NCI-H2029 (cell line): Measurements from ENCODE around the gene ZNF385C.
A peak's percentile ranks its signal among the peaks of the same experiment; 100 is the strongest.
"Not testable (repeated sequence)": the region's sequence is repeated elsewhere in the genome, so short reads cannot be mapped to it uniquely, and the experiment has no call there.

Source experiments
- DNase-seq: peaks from one replicate; lab custom pipeline; 2025; lab: John Stamatoyannopoulos, UW

Gene ZNF385C

GRCh38 chr17:42019509-42020404 lies 78.5 kb downstream of the ZNF385C start, which contains the start of gene NKIRAS2:
Gene NKIRAS2 (plus strand): TSS chr17:42020090. CDS start chr17:42021578, 1,488 bp downstream.
- DNase-seq, result peak; percentile 80

- DNase-seq, result no peak
Observed at GRCh38 chr17:42018988-42019387, 79.3 kb downstream of the ZNF385C start.

- DNase-seq, result no peak
Observed at GRCh38 chr17:42018339-42018738, 79.9 kb downstream of the ZNF385C start.

GRCh38 chr17:42017866-42018200 lies 80.4 kb downstream of the ZNF385C start:
- DNase-seq, result no peak

GRCh38 chr17:42016941-42017865 lies 81.1 kb downstream of the ZNF385C start, which contains the start of gene DNAJC7:
Gene DNAJC7 (minus strand): TSS chr17:42017439. CDS start chr17:42017416, 23 bp downstream.
- DNase-seq, result peak; percentile 86

- no peak for DNase-seq
Observed at GRCh38 chr17:42016411-42016831, 81.9 kb downstream of the ZNF385C start.

- DNase-seq, result not testable (repeated sequence)
Observed at GRCh38 chr17:42013740-42014139, 84.5 kb downstream of the ZNF385C start.

- not testable (repeated sequence) for DNase-seq
Observed at GRCh38 chr17:42012363-42012762, 85.9 kb downstream of the ZNF385C start.

- DNase-seq, result no peak
Observed at GRCh38 chr17:42010898-42011516, 87.3 kb downstream of the ZNF385C start.

- not testable (repeated sequence) for DNase-seq
Observed at GRCh38 chr17:42010266-42010680, 88.0 kb downstream of the ZNF385C start.

- no peak for DNase-seq
Observed at GRCh38 chr17:42009170-42009569, 89.1 kb downstream of the ZNF385C start.

- no peak for DNase-seq
Observed at GRCh38 chr17:42005166-42005565, 93.1 kb downstream of the ZNF385C start.

GRCh38 chr17:42002792-42003301 lies 95.4 kb downstream of the ZNF385C start:
- DNase-seq, result no peak

- no peak for DNase-seq
Observed at GRCh38 chr17:42002175-42002791, 96.0 kb downstream of the ZNF385C start.

GRCh38 chr17:42001729-42002128 lies 96.5 kb downstream of the ZNF385C start:
- DNase-seq, result no peak

GRCh38 chr17:42000413-42001133 lies 97.7 kb downstream of the ZNF385C start:
- no peak for DNase-seq

GRCh38 chr17:41998497-41998896 lies 99.8 kb downstream of the ZNF385C start:
- DNase-seq, result no peak

- no peak for DNase-seq
Observed at GRCh38 chr17:41996855-41997164, 101.5 kb downstream of the ZNF385C start.

GRCh38 chr17:41992576-41992975 lies 105.7 kb downstream of the ZNF385C start:
- no peak for DNase-seq

- DNase-seq, result no peak
Observed at GRCh38 chr17:41989702-41990419, 108.4 kb downstream of the ZNF385C start.
